ENCODE data around the gene MCTP2.

Gene MCTP2

GRCh38 chr15:94353488-94353820, 122.1 kb downstream of the MCTP2 start:
- DNase-seq (ENCODE audit: low read depth) = no peak

DNA sequence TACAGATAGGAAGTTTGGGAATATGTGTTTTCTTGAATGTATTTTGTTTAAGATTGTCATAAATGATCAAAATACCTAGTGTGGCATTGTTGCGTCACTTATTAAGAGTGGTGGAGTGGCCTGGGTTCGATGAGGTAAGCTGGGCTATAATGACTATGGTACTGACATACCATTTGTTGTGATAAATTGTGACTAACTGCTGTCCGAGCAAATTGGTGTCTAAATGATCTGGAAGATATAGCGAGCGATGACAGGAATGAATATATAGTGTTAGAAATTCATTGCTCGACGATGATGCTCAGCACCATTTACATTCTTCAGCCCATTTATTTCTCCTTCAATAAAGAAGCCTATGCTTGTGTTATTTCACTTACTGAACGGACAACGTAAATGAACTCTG, 123.3 kb downstream of the MCTP2 start:
- DNase-seq (ENCODE audit: low read depth) = no peak

DNA sequence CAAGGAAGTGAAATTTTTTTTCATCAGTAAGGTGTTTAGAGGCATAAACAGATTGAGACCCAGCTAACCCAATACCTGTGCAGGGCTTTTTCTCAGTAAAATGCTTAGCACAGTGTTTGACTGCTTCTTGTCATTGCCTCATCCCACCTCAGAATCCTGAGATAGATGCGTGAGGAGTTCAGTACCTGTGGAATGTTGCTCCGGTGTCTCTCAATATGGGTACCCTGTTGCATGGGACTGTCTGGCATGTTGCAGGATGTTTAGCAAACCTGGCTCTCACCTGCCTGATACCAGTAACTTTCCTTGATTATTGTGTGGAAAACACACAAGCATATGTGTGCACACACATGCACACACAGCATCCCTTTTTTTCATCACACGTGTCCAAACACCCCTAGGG, 128.4 kb downstream of the MCTP2 start:
- DNase-seq (ENCODE audit: low read depth) = no peak

GRCh38 chr15:94360251-94360685, 128.9 kb downstream of the MCTP2 start:
- no peak for DNase-seq (ENCODE audit: low read depth)

GRCh38 chr15:94362385-94363092, 131.2 kb downstream of the MCTP2 start:
- no peak for DNase-seq (ENCODE audit: low read depth)

DNA sequence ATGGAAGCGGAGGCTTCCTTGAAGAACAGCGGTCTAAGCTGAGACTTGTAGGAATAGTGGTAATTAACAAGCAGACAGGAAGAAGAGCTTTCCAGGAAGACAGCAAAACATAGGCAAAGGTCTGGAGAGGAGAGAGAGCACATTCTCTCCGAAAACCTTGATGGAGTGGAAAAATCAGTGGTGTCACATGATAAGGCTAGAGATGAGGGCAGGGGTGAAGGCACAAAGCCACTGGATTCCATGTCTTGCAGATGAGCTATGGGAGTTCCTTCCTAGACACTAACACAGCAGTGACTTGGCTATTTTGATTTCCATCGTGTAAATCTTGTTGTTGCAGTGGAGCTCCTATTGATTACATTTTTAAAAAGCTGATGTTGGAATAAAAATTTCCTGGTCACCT, 132.0 kb downstream of the MCTP2 start:
- no peak for DNase-seq (ENCODE audit: low read depth)

DNA sequence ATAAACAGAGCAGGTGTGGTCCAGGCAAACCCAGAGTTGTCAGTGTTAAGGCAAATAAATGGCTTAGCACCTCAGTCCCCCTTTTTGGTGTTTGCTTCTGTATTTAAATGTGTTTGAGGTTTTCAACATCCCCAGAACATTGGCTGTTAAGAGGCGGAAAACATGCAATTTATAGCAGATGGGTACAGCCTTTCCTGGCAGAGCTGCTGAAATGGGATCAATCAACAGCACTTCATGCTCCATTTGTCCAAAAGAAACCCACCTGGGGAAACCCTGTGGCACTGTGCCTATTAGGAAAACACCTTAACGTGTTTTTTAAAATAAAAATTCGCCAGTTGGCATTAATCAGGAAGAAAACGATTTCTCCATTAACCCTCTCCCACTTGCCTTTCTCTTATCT, 135.4 kb downstream of the MCTP2 start:
- DNase-seq (ENCODE audit: low read depth) = no peak

GRCh38 chr15:94367726-94368535, 136.6 kb downstream of the MCTP2 start:
- DNase-seq (ENCODE audit: low read depth) = no peak

- DNase-seq (ENCODE audit: low read depth) = no peak
These were observed 139.0 kb downstream of the MCTP2 start for GRCh38 chr15:94370206-94370935.

GRCh38 chr15:94370936-94371285, 139.6 kb downstream of the MCTP2 start:
- no peak for DNase-seq (ENCODE audit: low read depth)

DNA sequence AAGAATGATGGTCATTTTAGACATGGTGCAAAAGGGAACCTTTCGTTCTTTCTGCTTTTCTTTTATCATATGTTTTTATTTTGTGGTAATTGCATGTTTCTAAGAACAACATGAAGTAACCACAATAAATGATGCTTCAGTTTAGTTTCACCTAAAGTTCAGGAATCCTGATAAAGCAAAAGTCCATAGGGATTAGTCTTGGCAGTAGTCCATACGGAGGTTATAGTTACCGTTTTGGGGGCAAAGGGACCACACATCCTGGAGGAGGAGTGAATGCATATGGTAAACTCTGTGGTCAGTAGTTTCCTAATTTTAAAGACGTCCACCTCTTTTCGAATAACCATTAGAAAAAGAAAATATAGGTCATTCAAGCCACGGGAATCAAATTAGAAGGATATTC, 141.5 kb downstream of the MCTP2 start:
- no peak for DNase-seq (ENCODE audit: low read depth)

DNA sequence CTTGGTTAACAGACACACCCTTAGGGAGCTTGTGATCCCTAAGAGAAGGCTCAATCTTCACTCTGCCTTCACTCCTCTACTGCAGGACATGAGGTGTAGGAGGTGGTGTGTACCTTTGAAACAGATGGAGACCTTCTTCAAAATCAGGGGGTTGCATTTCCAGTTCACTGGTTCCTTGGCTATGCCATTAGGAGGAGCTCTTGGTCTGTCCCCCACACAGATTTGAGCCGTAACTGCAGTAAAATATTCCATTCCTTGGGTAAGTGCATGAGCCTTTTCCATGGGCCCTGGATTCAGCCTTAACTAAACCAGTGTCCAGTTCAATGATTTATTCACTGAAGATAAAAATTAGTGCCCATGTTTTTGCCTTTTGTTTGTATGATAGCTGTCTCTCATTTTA, 144.6 kb downstream of the MCTP2 start:
- DNase-seq (ENCODE audit: low read depth) = no peak

GRCh38 chr15:94379986-94380385, 148.6 kb downstream of the MCTP2 start:
- DNase-seq (ENCODE audit: low read depth) = no peak

DNA sequence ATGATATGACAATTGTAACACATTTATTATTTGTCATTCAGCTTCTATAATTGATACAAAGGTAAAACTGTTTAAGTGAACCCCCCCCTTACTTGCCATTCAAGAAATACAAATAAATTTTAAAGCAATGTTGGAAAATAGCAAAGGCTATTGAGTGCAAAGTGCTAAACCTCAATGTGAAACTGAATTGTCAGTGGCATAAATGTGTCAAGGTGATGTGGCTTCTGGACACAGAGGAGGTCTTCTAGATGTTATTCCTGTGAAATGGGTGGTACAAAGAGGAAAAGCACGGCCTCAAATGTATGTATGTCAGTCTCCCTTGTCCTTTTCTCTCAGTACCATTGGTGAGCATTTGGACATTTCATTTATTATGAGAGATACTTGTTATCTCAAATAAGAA, 149.4 kb downstream of the MCTP2 start:
- DNase-seq (ENCODE audit: low read depth) = no peak

DNA sequence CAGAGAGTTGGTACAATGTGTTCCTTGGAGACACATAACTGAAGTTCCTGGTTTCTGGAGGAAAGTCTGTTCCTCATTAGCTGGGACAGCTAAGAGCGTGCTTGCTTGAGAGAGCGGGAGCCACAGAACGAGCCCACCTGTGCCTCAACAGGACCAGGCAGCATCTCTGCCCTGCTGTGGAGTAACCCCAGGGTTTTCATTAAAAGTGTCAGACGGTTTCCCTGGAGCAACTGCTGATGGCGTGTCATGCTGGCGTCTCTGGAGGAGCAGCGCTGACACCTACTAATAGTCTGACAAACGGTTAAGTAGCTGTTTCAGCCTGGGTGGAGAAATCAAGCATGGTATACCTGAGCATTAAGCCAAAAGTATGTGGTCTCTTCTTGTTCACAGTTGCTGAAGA, 150.0 kb downstream of the MCTP2 start:
- DNase-seq (ENCODE audit: low read depth) = no peak

- DNase-seq (ENCODE audit: low read depth) = no peak
These were observed 151.7 kb downstream of the MCTP2 start for GRCh38 chr15:94383041-94383440.

DNA sequence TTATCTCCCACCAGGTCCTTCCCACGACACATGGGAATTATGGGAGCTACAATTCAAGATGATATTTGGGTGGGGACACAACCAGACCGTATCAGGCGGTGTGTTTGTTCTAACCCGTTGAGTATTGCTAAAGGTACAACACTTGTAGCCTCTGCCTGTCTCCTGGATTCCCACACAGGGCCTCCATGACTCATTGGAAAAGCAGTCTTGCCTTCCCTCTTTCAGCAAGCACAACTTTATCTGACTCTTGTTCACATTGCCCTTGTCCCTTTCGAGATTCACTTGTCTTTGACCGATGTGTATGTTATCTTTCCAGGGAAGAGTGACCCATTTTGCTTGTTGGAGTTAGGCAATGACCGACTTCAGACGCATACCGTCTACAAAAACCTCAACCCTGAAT, 152.3 kb downstream of the MCTP2 start:
- DNase-seq (ENCODE audit: low read depth) = no peak

DNA sequence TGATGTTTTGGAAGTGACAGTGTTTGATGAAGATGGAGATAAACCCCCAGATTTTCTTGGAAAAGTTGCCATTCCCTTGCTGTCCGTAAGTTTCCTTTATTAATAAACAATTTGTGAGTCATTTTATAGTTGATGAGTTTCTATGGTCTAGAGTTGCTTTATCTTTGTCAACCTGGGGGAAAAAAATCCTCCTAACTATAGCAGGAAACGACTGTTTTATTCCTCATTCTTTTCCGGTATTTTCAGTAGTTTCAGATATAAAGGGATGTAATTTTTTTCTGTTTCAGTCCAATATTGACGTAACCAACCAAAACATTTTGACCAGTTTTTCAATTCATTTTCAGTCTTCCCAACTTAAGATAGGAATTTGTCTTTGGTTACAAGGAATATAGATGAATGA, 154.1 kb downstream of the MCTP2 start:
- no peak for DNase-seq (ENCODE audit: low read depth)

GRCh38 chr15:94386351-94386750, 155.0 kb downstream of the MCTP2 start:
- no peak for DNase-seq (ENCODE audit: low read depth)

GRCh38 chr15:94387442-94387841, 156.1 kb downstream of the MCTP2 start:
- DNase-seq (ENCODE audit: low read depth) = no peak

GRCh38 chr15:94387849-94388441, 156.6 kb downstream of the MCTP2 start:
- DNase-seq (ENCODE audit: low read depth) = no peak

GRCh38 chr15:94395640-94396039, 164.3 kb downstream of the MCTP2 start:
- DNase-seq (ENCODE audit: low read depth) = no peak

DNA sequence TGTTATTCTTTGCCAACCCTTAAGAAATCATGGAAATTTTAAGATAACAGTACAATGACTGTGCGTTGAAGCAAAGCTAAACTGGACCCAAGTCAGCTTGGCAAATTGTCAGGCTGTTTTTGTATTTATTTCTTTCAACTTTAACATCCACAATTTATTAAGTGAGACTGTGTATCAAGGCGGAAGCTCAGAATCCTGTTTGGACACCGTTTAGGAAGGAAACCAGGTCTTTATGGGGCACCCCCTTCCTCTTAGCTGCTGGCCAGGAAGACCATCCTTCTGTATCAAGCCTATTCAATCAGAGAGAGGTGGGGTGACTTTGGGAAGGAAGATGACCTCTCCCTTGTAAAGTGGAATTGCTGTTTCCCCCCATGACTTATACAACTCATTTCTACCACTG, 166.0 kb downstream of the MCTP2 start:
- DNase-seq (ENCODE audit: low read depth) = no peak
